EH (cell line): ENCODE data around the gene ZIC5.
A peak's percentile ranks its signal among the peaks of the same experiment; 100 is the strongest.
"Not testable (repeated sequence)": the region's sequence is repeated elsewhere in the genome, so short reads cannot be mapped to it uniquely, and the experiment has no call there.

Experiments
- DNase-seq: peaks from one replicate; pipeline ENCODE4 v3.0.0-alpha.2; 2015; ENCODE audit warnings: low read depth

ZIC5 gene

DNA sequence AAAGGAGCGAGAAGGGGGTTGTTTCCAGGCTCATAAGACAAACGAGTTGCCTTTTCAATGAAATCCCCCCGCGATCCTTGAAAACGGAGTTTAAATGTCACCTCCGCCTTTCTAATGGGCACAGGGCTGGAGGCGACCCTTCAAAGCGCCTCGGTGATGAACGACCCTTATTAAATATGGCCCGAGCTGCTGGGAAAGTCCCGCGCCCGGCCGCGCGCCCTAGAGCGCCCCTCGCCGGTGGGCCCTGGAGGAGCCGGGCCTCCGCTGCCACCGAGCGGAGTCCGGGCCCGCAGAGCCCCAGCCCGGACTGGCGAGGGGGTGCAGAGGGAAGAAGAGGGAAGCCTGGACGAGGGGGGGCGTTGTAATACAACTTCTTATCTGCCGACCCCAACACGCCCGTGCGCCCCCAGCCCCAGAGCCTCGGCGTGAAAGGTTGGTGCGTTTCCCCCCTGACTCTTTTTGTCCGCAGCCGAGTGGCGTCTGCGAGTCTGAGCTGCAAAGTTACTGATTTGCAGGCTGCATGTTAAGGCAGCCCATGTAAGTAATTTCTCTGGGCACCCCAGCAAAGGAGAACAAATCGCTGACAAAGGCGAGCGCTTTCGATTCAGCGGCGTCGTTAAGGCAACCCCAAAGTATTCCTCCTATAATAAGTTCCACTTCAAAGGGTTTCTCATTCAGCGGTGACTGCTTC lies 11.9 kb downstream of the ZIC5 start:
- DNase-seq, result no peak

DNA sequence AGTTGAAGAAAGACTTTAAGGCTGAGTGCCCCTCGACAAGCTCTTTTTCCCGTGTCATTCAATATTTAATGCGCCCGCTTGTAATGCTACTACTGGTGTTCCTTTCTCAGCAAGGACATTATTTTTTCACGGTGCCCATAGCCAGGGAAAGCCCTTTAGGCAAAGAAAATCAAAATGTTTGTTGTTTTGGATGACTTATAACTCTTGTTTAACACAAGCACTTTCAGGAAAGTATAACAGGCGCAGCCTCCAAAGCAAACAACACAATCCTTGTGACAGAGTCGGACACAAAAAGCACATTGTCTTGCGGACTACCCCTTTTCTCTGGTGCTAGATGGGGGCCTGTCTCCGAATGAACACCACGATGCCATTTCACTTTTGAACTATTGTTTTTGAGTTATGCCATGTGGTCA lies 12.4 kb downstream of the ZIC5 start:
- DNase-seq, result no peak

DNA sequence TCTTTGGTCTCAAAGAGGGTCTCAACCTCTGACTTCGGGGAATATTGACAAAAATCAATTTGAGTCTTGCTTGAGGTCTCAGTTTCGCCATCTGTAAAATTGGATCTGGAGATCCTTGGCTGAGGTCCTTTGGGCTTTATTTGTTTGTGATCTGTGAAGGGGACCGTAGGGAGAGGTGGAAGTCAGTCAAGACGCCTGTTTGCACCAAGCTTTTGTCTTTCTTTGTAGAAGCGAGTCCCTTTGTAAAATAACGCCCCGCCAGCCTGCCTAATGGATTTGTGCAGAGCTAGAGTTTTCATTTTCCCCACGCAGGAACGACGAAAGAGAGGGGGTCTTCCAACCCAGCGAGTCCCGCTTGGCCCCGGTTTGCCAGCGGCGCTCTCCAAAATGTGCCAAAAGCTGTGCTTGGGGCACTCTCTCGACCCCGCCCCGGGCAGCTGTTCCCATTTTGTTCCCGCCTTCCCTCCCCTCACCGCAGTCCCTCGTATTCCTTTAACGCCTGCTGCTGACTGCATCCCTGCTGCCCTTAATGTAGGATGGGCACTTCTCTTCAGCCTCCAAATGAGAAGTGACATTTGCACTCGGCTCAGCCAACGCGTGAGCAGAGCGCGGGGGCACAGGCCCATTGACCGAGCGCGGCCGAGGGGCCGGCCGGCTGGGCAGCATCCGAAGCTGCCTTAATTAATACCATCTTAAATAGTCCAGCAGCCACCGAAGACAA lies 13.0 kb downstream of the ZIC5 start:
- no peak for DNase-seq

DNA sequence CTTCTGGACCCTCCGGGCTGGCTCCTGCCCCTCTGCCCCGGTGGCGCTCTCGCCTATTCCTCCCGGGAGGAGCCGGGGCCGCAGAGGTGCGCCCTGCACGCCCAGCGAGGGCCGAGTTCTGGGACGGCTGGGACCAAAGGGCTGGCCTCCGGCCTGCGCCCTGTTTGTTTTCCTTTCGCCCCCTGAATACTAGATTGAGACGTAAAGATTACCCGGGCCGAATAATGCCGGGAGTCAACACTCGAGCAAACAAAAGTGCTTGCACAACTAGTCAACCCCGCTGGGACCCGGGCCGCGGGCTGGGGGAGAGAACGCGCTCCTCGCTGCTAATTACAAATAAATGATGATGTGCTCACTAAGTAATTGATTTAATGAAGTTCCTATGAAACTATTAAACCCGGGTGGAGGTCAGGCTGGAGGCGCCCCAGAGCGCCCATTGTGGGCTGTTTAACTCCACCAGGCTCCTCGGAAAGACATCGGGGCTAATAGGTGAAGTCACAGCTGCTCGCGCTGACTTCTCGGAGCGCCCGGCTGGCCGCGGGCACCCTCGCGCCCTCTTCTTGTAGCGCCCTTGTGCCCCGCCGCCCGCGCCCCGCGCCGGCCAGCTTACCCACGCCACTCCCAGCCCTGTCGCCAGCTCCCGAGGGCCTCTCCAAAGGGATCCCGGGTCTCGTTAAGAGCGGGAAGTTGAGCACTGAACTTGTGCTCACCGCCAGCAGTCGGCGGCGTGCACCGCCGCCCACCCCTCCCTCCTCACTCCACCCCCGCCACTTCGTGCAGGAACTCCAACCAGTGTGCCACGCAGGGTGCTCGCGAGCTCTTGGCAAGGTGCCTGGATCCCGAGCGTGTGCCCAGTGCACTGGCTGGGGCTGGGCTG lies 14.9 kb downstream of the ZIC5 start:
- DNase-seq, result no peak

DNA sequence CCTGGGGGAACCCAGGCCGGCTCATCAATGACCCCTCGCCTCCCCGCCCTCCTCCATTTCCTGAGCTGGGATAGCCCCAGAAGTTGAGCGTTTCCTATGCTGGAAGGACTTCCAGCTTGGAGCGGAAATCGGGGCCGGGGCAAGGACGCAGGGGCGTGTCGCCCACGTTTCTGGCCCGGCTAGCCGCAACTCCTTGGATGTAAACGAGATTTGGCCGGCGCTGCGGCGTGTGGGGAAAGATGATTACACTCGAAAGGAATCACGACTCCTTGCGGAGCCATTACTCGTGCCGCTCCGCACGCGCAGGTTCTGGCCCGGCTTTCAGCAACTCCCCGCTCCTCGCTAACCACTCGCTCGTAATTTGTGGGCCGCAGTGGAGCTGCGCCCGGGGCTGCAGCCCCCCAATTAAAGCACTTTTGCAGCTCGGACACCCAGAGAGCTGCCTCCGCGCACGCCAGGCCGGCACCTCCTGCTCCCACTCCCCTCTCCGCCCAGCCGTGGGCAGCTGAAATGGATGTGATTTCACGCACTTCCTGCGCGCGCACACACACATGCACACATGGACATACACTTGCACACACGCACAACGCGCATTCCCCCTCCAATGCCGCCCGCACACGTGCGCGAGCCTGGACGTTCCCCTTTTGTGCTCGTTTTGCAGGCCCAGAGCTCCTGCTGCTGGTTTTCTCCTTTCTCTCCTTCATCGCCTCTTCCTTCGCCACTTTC lies 15.7 kb downstream of the ZIC5 start:
- DNase-seq, result peak; percentile 7

DNA sequence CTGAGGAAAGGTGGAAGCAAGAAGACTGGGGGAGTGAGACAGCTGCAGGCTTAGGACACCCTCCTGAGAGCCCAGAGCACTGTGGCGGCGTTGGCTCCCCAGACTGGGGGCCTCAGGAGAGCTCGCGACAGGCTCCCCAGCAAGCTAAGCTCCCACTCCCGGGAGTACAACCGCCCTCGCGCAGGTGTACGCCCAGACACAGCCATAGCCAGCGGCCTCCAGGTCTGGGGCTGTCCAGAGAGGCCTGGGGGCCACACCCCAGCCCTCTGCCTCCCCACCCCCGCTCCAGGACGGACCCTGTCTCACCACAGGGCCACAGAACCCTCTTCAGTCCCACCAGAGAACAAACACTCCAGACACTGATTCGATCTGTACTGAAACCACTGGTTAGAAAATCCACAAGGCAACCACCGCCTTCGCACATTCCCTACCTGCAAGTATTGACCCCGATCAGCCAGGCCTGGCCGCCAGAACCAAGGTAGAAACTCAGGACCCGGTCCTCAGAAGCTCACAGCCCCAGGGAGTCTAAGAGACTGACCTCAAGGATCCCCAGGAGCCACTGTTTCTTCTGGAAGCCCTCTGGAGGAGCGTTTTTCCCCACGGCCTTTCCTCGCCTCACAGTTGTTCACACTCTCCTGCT lies 16.3 kb downstream of the ZIC5 start:
- DNase-seq, result no peak

DNA sequence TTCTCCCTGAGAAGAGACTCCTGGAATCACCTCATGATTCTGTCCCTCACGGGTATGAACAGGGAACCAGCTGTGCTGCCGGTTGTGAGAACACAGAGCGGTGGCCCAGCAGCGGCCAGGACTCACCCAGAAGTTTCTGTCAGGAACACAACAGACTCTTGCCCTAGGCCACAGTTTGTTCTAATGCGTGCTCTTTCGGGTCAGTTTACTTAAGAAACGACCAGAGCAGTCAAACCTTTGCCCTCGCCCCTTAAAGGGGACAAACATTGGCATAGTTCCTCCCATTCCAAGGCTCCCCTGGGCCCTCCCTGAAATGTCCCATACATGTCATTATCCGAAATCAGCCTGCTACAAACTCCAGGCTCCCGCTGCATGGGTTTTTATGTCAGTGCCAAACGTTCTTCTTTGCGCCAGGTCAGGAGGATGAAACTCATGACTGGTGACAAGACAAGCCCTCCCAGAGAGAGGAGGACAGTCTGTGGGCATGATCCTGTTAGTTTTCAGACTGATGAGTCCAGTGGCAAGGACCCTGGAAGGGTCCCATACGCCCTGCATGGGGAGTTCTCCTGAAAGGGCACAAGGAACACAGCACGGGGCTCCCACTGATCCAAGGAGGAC lies 18.3 kb downstream of the ZIC5 start:
- DNase-seq, result no peak

DNA sequence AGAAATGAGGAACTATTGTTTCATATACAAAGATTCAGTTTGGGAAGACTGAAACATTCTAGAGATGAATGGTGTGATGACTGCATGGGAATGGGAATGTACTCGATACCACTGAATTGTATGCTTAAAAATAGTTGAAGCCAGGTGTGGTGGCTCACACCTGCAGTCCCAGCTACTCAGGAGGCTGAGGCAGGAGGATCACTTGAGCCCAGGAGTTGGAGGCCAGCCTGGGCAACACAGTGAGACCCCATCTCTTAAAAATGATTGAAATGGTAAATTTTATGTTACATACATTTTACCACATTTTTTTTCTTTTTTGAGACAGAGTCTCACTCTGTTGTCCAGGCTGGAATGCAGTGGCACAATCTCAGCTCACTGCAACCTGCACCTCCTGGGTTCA lies 19.9 kb downstream of the ZIC5 start:
- not testable (repeated sequence) for DNase-seq

DNA sequence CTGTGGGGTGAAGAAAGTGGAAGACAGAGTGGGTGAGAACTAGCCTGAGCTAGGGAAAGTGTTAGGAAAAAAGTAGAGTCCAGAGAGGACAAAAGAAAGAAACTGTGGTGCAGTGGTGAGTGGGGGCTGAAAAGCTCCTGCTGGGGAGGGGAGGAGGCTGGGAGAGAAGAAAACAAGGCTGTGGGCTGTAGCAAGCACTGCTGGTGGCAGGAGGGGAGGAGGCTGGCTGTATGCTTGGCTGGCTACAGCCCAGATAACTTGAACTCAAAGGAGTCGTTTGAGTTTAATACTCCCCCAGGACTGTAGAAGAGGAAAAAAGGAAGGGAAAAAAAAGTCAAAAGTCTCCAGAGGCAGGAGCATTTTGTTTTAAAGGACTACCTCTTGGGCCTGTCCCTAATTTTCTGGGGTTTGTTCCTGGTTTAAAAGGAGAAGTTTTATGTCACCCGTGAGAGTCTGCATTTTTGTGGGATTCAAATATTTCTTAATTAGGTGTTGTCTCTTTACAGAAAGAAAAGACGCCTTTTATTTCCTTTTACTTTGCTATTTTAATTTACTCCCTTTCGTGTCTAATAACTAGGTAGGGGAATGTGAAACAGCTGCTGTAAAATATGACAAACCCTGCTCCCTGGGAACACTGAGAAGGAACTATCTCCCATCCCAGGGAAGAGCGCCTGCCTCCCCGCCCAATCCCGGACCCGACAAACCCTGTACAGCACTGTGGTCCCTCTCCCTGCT lies 21.7 kb downstream of the ZIC5 start:
- no peak for DNase-seq

DNA sequence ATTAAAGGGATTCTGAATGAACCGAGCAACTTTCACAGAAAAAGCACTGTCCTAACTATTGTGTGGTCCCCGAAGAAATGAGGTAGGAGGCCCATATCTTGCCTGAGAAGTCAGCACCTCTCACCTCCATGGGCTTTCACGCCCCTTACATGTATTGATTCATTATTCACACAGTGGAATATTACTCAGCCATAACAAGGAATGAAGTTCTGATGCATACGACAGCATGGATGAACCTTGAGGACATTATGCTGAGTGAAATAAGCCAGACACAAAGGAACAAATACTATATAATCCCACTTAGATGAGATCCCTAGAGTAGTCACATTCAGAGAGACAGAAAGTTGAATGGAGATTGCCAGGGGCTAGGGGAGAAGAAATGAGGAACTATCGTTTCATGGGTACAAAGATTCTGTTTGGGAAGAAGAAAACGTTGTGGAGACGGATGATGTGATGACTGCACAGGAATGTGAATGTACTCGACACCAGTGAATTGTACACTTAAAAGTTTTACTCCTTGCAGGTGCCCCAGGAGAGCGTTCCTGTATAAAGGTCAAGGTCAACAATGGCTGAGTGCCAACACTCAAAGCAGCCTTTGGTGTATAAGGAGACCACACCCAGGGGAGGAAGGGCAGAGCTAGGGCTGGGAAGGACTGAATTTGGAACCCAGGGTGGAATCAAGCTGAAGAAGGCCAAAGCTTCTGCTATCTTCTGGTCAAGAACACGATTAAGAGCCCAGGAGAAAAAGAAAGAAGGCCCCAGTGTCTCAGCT lies 22.5 kb downstream of the ZIC5 start:
- no peak for DNase-seq

DNA sequence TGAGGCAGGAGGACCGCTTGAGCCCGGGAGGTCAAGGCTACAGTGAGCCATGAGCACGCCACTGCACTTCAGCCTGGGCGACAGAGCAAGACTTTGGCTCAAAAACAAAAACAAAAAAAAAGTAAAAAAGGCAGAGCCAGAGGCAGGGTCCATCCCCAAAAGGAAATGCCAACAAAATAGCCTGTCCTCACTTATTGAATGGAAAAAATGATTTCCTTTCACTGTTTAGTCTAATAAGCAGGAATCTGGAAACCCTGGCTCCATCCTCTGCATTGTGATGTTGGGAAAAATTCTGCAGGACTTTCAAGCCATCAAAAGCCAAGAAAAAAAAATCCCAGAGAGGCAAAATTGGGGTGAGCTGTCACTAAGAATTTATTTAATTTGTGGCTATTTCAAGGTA lies 23.2 kb downstream of the ZIC5 start:
- DNase-seq, result no peak

DNA sequence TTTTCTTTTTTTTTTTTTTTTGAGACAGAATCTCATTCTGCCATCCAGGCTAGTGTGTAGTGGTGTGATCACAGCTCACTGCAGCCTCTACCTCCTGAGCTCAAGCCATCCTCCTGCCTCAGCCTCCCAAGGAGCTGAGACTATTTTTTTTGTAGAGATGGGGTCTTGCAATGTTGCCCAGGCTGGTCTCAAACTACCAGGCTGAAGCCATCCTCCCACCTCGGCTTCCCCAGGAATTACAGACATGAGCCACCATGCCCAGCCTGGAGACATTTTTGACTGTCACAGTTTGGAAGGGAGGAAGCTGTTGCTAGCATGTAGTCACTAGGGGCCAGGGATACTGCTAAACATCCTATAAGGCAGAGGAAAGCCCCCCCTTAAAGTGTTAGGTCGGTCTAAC lies 23.9 kb downstream of the ZIC5 start:
- DNase-seq, result no peak

DNA sequence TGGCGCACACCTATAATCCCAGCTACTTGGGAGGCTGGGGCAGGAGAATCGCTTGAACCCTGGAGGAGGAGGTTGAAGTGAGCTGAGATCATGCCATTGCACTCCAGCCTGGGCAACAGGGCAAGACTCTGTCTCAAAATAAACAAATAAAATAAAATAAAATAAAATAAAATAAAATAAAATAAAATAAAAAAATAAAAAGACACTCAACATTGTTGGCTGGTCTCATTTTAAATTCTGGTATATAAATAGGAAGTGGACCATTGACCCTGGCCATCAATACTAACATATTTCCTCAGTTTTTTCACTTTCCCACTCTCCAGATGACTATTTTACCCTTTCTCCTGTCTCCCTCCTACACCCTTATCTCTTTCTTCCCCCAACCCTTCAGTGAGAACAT lies 26.1 kb downstream of the ZIC5 start:
- DNase-seq, result not testable (repeated sequence)

DNA sequence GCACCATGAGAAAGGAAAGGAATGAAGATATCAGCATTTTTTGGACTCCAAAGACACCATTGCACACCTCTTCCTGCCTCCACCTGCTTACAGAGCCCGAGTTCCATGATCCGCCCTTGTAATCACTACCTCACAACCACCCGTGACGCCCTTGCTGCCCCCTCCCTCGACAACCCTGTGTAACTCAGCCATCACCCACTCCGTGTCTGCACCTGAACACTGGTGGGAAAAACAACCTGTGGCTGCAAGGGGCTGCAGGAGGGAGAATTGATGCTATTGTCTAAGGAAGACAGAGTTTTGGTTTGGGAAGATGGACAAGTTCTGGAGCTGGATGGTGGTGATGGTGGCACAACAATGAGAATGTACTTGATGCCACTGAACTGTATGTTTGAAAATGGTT lies 27.0 kb downstream of the ZIC5 start:
- DNase-seq, result no peak

DNA sequence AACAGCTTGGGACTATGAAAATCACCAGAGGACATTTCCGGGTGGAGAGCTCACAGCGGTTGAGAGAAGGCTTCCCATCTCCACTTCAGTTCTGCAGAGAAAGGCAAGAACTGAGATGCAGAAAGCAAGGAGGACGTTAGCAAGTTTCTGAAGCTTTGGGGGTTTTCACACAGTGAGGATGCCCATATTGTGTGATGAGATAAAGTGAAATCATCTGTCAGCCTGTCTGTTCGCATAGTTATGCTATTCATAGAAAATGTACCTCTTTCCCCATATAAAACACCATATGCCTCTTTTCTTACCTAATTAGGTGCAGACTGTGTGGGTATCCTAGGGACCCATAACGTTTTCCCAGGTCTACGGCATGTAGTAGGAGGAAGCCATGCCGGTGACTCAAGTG lies 27.5 kb downstream of the ZIC5 start:
- DNase-seq, result no peak

DNA sequence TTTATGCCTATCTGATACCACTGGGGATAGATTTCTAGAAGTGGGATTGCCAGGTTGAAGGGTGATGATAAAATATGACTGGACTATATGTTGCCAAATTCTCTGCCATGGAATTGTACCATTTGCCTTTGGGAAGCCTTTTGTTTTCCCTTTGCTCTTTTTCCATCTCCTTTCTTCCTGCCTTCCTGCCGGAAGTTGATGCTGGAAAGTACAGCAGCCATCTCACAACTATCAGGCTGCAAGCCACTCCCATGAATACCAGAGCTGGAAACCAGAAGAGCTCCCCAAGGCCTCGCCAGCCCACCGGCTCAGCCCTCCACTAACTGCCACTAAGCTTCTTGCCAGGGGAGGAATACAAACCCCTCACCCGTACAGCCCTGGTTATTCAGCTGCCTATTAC lies 29.7 kb downstream of the ZIC5 start:
- DNase-seq, result no peak

DNA sequence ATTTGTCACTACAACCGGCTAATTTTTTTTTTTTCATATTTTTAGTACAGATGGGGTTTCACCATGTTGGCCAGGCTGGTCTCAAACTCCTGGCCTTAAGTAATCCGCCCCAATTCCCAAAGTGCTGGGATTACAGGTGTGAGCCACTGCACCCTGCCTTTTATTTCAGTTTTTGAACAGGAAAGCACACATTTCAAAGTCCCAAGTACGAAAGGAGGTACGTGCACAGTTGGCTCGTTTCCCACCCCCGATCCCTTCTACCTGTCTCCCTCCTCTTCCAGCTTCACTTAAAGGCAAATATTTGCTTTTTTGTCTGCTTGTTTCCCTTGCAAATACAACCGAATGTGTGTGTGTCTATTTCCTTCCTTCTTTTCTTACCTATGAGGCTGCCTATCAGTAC lies 30.5 kb downstream of the ZIC5 start:
- DNase-seq, result no peak

DNA sequence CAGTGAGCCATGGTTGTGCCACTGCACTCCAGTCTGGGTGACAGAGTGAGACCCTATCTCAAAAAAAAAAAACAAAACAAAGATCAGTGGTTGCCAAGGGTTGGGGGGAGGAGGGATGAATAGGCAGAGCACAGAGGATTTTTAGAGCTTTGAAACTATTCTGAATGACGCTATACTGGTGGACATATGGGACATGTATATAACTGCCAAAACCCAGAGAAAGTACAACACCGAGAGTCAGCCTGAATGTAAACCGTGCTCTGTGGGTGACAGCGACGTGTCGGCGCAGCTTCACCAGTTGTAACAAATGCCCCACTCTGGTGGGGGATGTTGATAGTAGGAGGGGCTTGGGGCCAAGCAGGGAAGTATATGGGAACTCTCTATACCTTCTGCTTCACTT lies 32.9 kb downstream of the ZIC5 start:
- DNase-seq, result no peak

DNA sequence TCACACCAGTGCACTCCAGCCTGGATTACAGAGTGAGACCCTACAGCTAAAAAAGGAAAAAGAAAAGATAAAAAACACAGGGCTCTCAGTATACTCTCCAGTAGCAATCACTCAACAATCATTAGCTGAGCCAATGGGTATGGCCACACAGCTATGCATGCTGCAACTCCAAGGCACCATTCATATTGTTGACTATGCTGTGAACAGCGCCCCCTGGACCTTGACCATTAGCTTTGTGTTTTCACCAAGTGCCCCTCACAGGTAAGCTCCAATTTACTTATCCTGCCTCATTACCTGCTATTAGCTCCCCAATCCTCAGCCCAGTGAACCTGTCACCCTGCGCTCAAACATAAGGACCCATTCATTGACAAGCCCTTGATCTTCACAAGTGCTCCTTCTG lies 35.8 kb downstream of the ZIC5 start:
- DNase-seq, result no peak

DNA sequence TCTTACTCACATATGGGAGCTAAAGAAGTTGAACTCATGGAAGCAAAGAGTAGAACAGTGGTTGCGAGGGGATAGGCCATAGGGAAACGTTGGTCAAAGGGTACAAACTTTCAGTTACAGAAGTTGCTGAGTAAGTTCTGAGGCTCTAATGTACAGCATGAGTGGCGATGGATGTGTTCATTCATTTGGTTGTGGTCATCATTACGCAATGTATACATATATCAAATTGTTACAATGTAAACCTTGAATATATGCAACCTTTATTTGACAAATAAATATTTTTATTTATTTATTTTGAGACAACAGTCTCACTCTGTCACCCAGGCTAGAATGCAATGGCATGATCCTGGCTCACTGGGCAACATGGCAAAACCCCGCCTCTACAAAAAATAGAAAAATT lies 38.7 kb downstream of the ZIC5 start:
- no peak for DNase-seq
